PC-3 (cell line): ENCODE data around the gene ADCY9. TPM values are rescaled to one million over a fixed set of nuclear protein-coding genes. Genes with fewer than 3 reads are reported as not detected.

Experiments used
- ATAC-seq: fragments of 200-7000 bp; cut with Tn5 transposase; 2 replicates; pipeline ENCODE4 v1.9.1; 2020; ENCODE audit warnings: mild to moderate bottlenecking, moderate library complexity
- BruUV-seq: library from RNA; stranded (reverse); fragments of 400-500 nt; replicated peaks from 2 replicates; lab custom pipeline; 2021; lab: Mats Ljungman, UMichigan
- CTCF ChIA-PET: fragments of 300-600 bp; sonication (Branson Sonifier 250); formaldehyde crosslinking; loops from one replicate; lab custom pipeline; 2022; ENCODE audit warnings: antibody characterized with exemption; lab: Charles Lee
- POLR2A ChIA-PET: fragments of 300-600 bp; sonication (Branson Sonifier 250); formaldehyde crosslinking; loops from one replicate; lab custom pipeline; 2022; ENCODE audit warnings: antibody characterized with exemption; ENCODE audit not compliant: unreplicated experiment; lab: Charles Lee
- DNase-seq: peaks from one replicate; pipeline ENCODE4 v3.0.0-alpha.2; 2015
- H2AFZ ChIP-seq: fragments of 300-600 bp; sonication (generic); 2 replicates; pipeline ENCODE4 v1.6.0; 2016; ENCODE audit warnings: antibody characterized with exemption, low read length
- H3F3A ChIP-seq: fragments of 300-600 bp; sonication (generic); one replicate; pipeline ENCODE4 v1.6.0; 2017; ENCODE audit warnings: antibody characterized with exemption, low read length, control low read depth, mild to moderate bottlenecking; ENCODE audit not compliant: unreplicated experiment
- H3K27ac ChIP-seq: fragments of 300-600 bp; sonication (generic); 2 replicates; pipeline ENCODE4 v1.5.1; 2016; ENCODE audit warnings: mild to moderate bottlenecking, low read length
- H3K27me3 ChIP-seq: fragments of 300-600 bp; sonication (generic); 2 replicates; pipeline ENCODE4 v1.6.1; 2016; ENCODE audit warnings: low read length, mixed read lengths
- H3K36me3 ChIP-seq: fragments of 300-600 bp; sonication (generic); 2 replicates; pipeline ENCODE4 v1.6.1; 2016; ENCODE audit warnings: low read depth, mixed run types, low read length, mixed read lengths
- H3K4me1 ChIP-seq: fragments of 300-600 bp; sonication (generic); 2 replicates; pipeline ENCODE4 v1.5.1; 2016; ENCODE audit warnings: low read length; ENCODE audit not compliant: insufficient read depth
- H3K4me2 ChIP-seq: fragments of 300-600 bp; sonication (generic); 2 replicates; pipeline ENCODE4 v1.6.0; 2016; ENCODE audit warnings: low read length
- H3K4me3 ChIP-seq: fragments of 300-600 bp; sonication (generic); 2 replicates; pipeline ENCODE4 v1.5.1; 2016; ENCODE audit warnings: mild to moderate bottlenecking, low read length, mixed read lengths
- H3K79me2 ChIP-seq: fragments of 300-600 bp; sonication (generic); 2 replicates; pipeline ENCODE4 v1.6.1; 2017; ENCODE audit warnings: low read length, mixed read lengths
- H3K9ac ChIP-seq: fragments of 300-600 bp; sonication (generic); 2 replicates; pipeline ENCODE4 v1.6.0; 2016; ENCODE audit warnings: mild to moderate bottlenecking, low read length
- H3K9me2 ChIP-seq: fragments of 300-600 bp; sonication (generic); replicated peaks from 2 replicates; pipeline ENCODE4 v1.6.1; 2016; ENCODE audit warnings: mixed run types, low read length, mixed read lengths
- H3K9me3 ChIP-seq: fragments of 300-600 bp; sonication (generic); 2 replicates; pipeline ENCODE4 v1.6.1; 2016; ENCODE audit warnings: low read length, mixed read lengths
- H4K20me1 ChIP-seq: fragments of 300-600 bp; sonication (generic); 2 replicates; pipeline ENCODE4 v1.6.1; 2016; ENCODE audit warnings: low read length, mixed read lengths
- EZH2 ChIP-seq: fragments of 300-600 bp; sonication (generic); IDR thresholded peaks from one replicate; pipeline ENCODE4 v1.6.1; 2017; ENCODE audit warnings: antibody characterized with exemption, mild to moderate bottlenecking, low read length; ENCODE audit not compliant: unreplicated experiment
- EZH2phosphoT487 ChIP-seq: fragments of 300-600 bp; sonication (generic); IDR thresholded peaks from 2 replicates; pipeline ENCODE4 v1.6.1; 2018; ENCODE audit warnings: mild to moderate bottlenecking, antibody characterized with exemption, low read length, borderline replicate concordance
- intact Hi-C: fragments of 100-400 bp; cut with micrococcal nuclease; formaldehyde crosslinking; loops from 2 replicates; pipeline ENCODE4 v1.9.0; 2023
- total RNA-seq: library from RNA; depleted of rRNA; stranded (reverse); fragments of >200 nt; gene quantifications from 2 replicates; pipeline ENCODE4 v1.2.3, GENCODE V29; 2014
- TF ChIP-seq, protein P1 (sequence below): fragments of 300-600 bp; sonication (generic); conservative IDR thresholded peaks from 2 replicates; pipeline ENCODE4 v1.5.1; 2017; ENCODE audit warnings: antibody characterized with exemption, low read depth, mild to moderate bottlenecking, low read length

ADCY9 gene
- total RNA-seq, 1 experiment from 2014 or later, result 6.2 TPM

DNA sequence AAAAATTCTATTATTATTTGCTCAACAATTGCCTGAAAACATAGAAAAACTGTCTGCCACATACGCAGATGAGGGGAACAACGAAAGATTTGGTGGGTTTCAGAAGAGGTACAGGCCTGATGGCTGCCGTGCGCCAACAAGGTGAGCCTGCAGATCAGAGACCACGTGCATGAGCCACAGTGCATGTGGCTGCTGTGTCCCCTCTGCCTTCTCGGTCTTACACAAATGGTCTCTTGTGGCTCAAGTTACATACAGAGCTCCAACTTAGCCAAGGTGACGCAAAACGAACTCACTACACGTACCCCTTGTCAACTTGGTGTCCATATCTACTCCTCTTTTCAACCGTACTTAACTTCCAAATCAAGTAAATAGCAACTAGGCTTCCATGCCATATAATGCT is 82.3 kb downstream of the ADCY9 start:
- BruUV-seq, result no TSS peak
- no peaks in the 10 kb centered on the region for H3K9me2 ChIP-seq
- ATAC-seq (no peak), DNase-seq (no peak)
- no peak overlapping the region for H3K27ac ChIP-seq
- H3K4me3 ChIP-seq, result no peak overlapping the region
- H2AFZ ChIP-seq, result no peak overlapping the region
- H3K36me3 ChIP-seq, result no peaks in the 10 kb centered on the region
- TF ChIP-seq, protein P1, sequence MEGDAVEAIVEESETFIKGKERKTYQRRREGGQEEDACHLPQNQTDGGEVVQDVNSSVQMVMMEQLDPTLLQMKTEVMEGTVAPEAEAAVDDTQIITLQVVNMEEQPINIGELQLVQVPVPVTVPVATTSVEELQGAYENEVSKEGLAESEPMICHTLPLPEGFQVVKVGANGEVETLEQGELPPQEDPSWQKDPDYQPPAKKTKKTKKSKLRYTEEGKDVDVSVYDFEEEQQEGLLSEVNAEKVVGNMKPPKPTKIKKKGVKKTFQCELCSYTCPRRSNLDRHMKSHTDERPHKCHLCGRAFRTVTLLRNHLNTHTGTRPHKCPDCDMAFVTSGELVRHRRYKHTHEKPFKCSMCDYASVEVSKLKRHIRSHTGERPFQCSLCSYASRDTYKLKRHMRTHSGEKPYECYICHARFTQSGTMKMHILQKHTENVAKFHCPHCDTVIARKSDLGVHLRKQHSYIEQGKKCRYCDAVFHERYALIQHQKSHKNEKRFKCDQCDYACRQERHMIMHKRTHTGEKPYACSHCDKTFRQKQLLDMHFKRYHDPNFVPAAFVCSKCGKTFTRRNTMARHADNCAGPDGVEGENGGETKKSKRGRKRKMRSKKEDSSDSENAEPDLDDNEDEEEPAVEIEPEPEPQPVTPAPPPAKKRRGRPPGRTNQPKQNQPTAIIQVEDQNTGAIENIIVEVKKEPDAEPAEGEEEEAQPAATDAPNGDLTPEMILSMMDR, result no peak
- TF ChIP-seq EZH2 (no peak), EZH2phosphoT487 (no peak)
- POLR2A ChIA-PET, result no interaction called here
- H3K79me2 ChIP-seq, result no peaks in the 10 kb centered on the region
- no peak overlapping the region for H3K9ac ChIP-seq
- intact Hi-C loops, result no loop called here
- no peaks in the 10 kb centered on the region for H3K4me1 ChIP-seq
- H3K27me3 ChIP-seq, result no peaks in the 10 kb centered on the region
- no peaks in the 10 kb centered on the region for H3K9me3 ChIP-seq
- no peak overlapping the region for H3K4me2 ChIP-seq
- H4K20me1 ChIP-seq, result no peaks in the 10 kb centered on the region
- no peaks in the 10 kb centered on the region for H3F3A ChIP-seq
- CTCF ChIA-PET, result no interaction called here

DNA sequence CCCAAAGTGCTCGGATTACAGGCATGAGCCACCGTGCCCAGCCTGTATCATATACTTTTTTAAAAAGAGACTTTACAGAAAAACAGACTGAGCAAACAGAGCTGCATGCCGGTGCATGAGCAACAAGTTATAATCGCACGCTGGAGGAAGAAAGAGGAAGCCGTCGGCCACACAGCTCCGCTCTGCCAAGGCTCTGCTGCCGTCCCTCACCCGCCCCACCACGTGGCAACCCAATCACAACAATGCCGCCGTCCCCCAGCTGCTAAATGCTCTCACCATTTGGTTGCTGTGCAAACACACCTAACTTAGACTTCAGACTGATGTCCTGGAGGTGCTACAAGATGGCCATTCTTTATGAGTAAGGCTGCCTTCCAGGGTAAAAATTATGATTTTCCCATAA is 83.5 kb downstream of the ADCY9 start:
- no peaks in the 10 kb centered on the region for H3K9me3 ChIP-seq
- no peak for DNase-seq
- H3K4me1 ChIP-seq, result no peaks in the 10 kb centered on the region
- H3K4me2 ChIP-seq, result no peak overlapping the region
- POLR2A ChIA-PET, result no interaction called here
- H3K9me2 ChIP-seq, result no peaks in the 10 kb centered on the region
- H3K27ac ChIP-seq, result no peak overlapping the region
- intact Hi-C loops, result no loop called here
- no peak overlapping the region for H3K4me3 ChIP-seq
- ATAC-seq, result no peak
- no peak overlapping the region for H3K9ac ChIP-seq
- CTCF ChIA-PET, result no interaction called here
- H3K79me2 ChIP-seq, result no peaks in the 10 kb centered on the region
- H3F3A ChIP-seq, result no peaks in the 10 kb centered on the region
- TF ChIP-seq EZH2phosphoT487 (no peak), EZH2 (no peak)
- TF ChIP-seq, protein P1, result no peak
- BruUV-seq, result no TSS peak
- no peak overlapping the region for H2AFZ ChIP-seq
- H3K36me3 ChIP-seq, result no peaks in the 10 kb centered on the region
- no peaks in the 10 kb centered on the region for H4K20me1 ChIP-seq
- no peaks in the 10 kb centered on the region for H3K27me3 ChIP-seq

DNA sequence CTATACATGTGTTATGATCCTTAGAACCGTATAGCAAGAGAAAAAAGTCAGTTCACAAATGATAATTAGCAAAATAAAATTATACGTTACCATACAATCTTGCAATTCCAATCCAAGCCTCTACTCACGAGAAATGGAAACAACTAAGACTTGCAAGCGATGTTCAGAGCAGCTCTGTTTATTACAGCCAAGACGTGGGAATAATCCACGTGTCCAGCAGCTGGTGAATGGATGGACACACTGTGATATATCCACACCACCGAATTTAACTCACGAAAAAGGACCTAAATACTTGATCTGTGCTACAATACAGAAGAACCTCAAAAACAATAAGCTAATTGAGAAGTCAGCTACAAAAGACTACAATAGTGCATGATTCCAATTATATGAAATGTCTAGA is 88.1 kb downstream of the ADCY9 start:
- no peaks in the 10 kb centered on the region for H3K27me3 ChIP-seq
- CTCF ChIA-PET, result no interaction called here
- ATAC-seq, result no peak
- TF ChIP-seq EZH2 (no peak), EZH2phosphoT487 (no peak)
- TF ChIP-seq, protein P1, result no peak
- H2AFZ ChIP-seq, result no peak overlapping the region
- H3K9ac ChIP-seq, result no peak overlapping the region
- intact Hi-C loops, result no loop called here
- H4K20me1 ChIP-seq, result no peaks in the 10 kb centered on the region
- no peaks in the 10 kb centered on the region for H3K9me2 ChIP-seq
- no peaks in the 10 kb centered on the region for H3K36me3 ChIP-seq
- no peak overlapping the region for H3K27ac ChIP-seq
- no peak overlapping the region for H3K4me3 ChIP-seq
- no peaks in the 10 kb centered on the region for H3K9me3 ChIP-seq
- no TSS peak for BruUV-seq
- no peak for DNase-seq
- H3F3A ChIP-seq, result no peaks in the 10 kb centered on the region
- POLR2A ChIA-PET, result no interaction called here
- no peak overlapping the region for H3K4me2 ChIP-seq
- H3K4me1 ChIP-seq, result no peaks in the 10 kb centered on the region
- H3K79me2 ChIP-seq, result no peaks in the 10 kb centered on the region
